Activated gamma-delta T cell (primary cell): ENCODE data around the gene AOPEP.

Source experiments
- DNase-seq: peaks from one replicate; lab custom pipeline; 2025; lab: John Stamatoyannopoulos, UW

Gene AOPEP

GRCh38 chr9:94791435-94791834, 64.9 kb downstream of the AOPEP start:
- DNase-seq, result no peak

- DNase-seq, result no peak
Measured at GRCh38 chr9:94792511-94792910, 66.0 kb downstream of the AOPEP start.

GRCh38 chr9:94794476-94795167, 68.1 kb downstream of the AOPEP start:
- no peak for DNase-seq

GRCh38 chr9:94796687-94797086, 70.2 kb downstream of the AOPEP start:
- DNase-seq, result no peak

GRCh38 chr9:94798201-94798600, 71.7 kb downstream of the AOPEP start:
- no peak for DNase-seq

- no peak for DNase-seq
Measured at GRCh38 chr9:94798708-94799107, 72.2 kb downstream of the AOPEP start.

GRCh38 chr9:94799578-94800264, 73.2 kb downstream of the AOPEP start:
- no peak for DNase-seq

- no peak for DNase-seq
Measured at GRCh38 chr9:94800424-94801117, 74.1 kb downstream of the AOPEP start.

GRCh38 chr9:94801234-94801633, 74.7 kb downstream of the AOPEP start:
- no peak for DNase-seq

GRCh38 chr9:94801681-94802080, 75.2 kb downstream of the AOPEP start:
- DNase-seq, result no peak

GRCh38 chr9:94802251-94802650, 75.8 kb downstream of the AOPEP start:
- DNase-seq, result no peak

- no peak for DNase-seq
Measured at GRCh38 chr9:94802793-94803192, 76.3 kb downstream of the AOPEP start.

GRCh38 chr9:94804316-94804715, 77.8 kb downstream of the AOPEP start:
- no peak for DNase-seq

- no peak for DNase-seq
Measured at GRCh38 chr9:94805051-94805489, 78.6 kb downstream of the AOPEP start.

- no peak for DNase-seq
Measured at GRCh38 chr9:94805585-94805984, 79.1 kb downstream of the AOPEP start.

- no peak for DNase-seq
Measured at GRCh38 chr9:94806307-94806893, 79.9 kb downstream of the AOPEP start.

GRCh38 chr9:94807556-94807955, 81.1 kb downstream of the AOPEP start:
- DNase-seq, result no peak

GRCh38 chr9:94808926-94809700, 82.6 kb downstream of the AOPEP start:
- DNase-seq, result no peak

GRCh38 chr9:94809778-94810177, 83.3 kb downstream of the AOPEP start:
- no peak for DNase-seq

GRCh38 chr9:94811074-94811473, 84.6 kb downstream of the AOPEP start:
- DNase-seq, result no peak

- DNase-seq, result no peak
Measured at GRCh38 chr9:94812343-94812742, 85.8 kb downstream of the AOPEP start.

- no peak for DNase-seq
Measured at GRCh38 chr9:94813379-94813778, 86.9 kb downstream of the AOPEP start.
